Tongue (tissue), 2 donors: Measurements from ENCODE around the gene DOCK9. TPM values are rescaled to one million over a fixed set of nuclear protein-coding genes. Genes with fewer than 3 reads are reported as not detected.

Source experiments
- DNase-seq: peaks from one replicate; pipeline ENCODE4 v3.0.0-alpha.2; 2015
- total RNA-seq: library from RNA; depleted of rRNA; stranded (reverse); fragments of >200 nt; gene quantifications from one replicate; pipeline ENCODE4 v1.2.3, GENCODE V29; 2014

The DOCK9 gene
- total RNA-seq, 1 donor from 2014 or later, result 143 TPM

- DNase-seq, result no peak
These were observed 182.6 kb downstream of the DOCK9 start for GRCh38 chr13:98795220-98795619.

- no peak for DNase-seq
These were observed 183.4 kb downstream of the DOCK9 start for GRCh38 chr13:98794498-98794897.

DNA sequence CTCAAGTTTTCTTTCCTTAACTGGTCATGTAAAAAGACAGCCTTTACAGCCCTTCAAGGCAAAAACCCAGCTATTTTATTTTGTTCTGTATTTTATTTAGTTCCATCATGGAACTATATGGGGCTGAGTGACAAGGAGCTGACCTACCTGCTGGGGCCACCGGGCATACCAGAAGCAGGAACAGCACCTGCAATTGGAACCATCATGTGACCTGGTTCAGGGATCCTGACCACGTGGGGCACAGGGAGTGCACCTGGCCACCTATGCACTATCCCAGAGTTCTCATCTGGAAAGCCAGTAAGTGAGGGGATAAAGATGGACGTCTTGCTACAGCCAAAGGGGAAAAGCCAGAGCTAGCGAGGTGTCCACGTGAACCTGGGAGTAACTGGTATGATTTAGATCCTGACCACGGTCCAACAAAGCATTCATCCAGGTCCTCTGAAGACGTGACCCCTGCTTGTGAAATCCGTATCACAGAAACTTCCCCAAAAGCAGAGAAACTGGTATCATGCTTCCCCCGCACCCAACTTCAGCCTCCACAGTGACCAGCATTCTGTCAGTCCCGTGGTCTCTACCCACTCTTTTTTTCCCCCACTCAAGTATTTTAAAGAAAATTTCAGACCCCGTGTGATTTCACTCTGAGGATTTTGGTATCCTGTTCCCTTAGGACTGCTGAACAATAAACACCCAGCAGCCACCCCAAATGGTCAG, 184.9 kb downstream of the DOCK9 start:
- no peak for DNase-seq

GRCh38 chr13:98792321-98792720, 185.5 kb downstream of the DOCK9 start:
- DNase-seq, result no peak

GRCh38 chr13:98791611-98792010, 186.3 kb downstream of the DOCK9 start:
- no peak for DNase-seq

GRCh38 chr13:98787996-98788395, 189.9 kb downstream of the DOCK9 start:
- DNase-seq, result no peak

DNA sequence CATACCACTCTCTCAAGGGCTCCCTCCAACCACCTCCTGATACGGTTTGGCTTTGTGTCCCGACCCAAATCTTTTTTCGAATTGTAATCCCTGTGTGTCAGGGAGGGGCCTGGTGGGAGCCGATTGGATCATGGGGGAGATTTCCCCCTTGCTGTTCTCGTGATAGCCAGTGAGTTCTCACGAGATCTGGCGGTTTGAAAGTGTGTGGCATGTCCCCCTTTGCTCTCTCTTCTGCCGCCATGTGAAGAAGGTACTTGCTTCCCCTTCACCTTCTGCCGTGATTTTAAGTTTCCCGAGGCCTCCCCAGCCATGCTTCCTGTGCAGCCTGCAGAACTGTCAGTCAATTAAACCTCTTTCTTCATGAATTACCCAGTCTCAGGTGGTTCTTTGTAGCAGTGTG, 190.7 kb downstream of the DOCK9 start:
- no peak for DNase-seq

DNA sequence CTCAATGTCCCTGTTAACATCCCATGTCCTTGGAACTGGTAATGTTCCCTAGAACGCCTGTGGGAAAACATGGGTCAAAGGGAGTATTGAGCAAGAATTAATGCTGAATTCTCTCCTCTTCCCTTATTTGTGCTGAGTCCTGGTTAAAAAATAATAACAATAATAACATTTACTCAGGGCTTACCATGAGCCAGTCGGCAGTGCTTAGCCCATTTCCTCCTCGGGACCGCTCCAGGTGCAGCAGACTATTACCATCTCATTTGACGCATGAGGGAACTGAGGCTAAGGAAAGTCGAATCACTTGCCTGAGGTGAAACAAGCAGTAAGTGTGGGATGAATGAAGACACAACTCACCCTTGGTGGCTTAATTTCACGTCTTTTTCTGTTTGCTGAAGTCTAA, 191.8 kb downstream of the DOCK9 start:
- no peak for DNase-seq

- DNase-seq, result no peak
These were observed 192.5 kb downstream of the DOCK9 start for GRCh38 chr13:98785405-98785804.

GRCh38 chr13:98784666-98785065, 193.2 kb downstream of the DOCK9 start:
- no peak for DNase-seq

DNA sequence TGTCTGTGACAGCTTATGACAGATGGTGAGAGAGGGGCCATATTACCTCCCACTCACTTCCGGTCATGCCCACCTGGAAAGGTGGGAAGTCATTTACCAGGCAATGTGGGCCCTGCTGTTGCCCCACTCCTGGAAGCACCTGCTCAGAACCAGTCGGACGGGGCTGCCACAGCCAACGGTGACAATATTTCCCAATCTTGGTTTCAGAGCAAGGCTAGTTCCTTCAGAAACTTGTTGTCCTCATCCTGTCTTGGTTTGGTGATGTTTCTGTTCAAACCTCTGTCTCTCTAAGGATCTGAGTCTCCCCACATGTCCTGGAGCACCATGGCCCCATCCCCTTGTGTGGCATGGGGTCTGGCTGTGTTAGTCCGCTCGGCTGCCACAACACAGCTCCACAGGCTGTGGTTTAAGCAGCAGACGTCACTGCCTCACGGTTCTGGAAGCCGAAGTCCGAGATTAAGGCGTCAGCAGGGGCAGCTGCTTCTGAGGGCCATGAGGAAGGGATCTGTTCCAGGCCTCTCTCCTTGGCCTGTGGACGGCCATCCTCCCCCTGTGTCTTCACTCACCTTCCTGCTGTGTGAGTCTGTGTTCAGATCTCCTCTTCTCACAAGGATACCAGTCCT, 193.9 kb downstream of the DOCK9 start:
- DNase-seq, result no peak

DNA sequence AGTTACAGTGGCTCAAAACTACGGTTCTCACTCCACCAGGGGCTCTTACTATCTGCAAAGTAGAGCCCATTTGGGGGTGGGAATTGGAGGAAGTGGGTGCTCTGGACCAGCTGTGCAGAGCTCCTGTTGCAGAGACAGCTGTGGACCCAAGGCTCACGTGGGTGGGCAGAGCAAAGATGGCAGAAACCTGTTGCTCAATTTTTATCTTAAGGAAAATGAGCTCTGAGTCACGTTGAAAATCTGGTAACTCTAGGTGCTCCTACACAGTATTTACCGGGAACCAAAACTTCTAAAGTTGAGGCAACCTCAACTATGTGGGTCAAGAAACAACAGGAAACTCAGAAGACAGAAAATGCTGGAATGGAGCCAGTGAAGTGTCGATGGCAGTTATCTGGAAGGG, 195.2 kb downstream of the DOCK9 start:
- DNase-seq, result no peak

DNA sequence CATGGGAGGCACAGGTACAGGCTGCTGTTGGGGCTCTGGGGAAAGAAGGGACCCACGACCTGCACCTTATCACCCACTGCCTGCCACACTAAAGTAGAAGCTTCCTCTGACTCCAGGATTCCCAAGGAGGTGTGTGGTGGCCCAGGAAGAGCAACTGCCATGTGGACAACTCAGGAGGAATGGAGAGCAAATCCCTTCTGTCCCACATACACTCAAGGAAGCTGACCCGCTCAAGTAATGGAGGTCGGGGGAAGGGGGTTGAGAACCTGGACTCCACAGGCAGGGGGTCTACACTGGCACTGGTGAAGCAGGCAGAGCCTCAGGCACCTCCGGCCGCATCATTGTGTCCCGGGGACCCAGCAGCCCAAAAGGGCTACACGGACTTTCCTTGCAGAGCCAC, 196.0 kb downstream of the DOCK9 start:
- DNase-seq, result no peak

GRCh38 chr13:98781470-98781869, 196.4 kb downstream of the DOCK9 start:
- no peak for DNase-seq

DNA sequence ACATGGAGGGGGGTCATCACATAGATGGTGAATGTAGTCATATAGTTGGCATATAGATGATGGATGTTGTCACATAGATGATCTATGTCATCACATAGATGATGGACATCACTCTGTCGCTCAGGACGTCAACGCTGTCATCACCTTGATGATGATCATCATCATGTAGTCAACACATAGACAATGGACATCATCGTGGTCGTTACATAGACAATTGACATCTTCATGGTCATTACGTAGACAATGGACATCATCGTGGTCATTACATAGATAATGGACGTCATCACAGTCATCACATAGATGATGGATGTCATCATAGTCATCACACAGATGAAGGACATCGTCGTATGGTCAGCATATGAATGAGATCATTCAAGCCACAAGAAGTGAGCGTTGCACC, 196.8 kb downstream of the DOCK9 start:
- no peak for DNase-seq

GRCh38 chr13:98780451-98780850, 197.4 kb downstream of the DOCK9 start:
- no peak for DNase-seq

- DNase-seq, result no peak
These were observed 198.2 kb downstream of the DOCK9 start for GRCh38 chr13:98779695-98780094.

DNA sequence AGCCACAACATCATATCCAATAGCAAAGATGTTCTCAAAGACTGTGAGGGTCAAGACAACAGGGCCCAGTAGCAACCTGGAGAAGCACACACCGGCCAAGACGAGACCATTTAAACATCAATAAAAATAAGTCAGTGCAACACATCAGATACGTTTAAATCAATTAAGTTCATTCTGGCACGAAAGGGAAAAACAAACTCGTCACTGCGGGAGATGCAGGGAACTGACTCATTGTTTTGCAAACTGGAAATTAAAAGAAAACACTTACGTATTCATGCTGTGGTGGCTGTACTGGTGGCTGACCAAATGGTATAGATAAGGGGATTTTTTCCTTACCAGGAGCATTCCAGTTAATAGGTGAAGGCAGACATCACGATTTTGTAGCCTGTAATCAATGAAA, 199.1 kb downstream of the DOCK9 start:
- no peak for DNase-seq

DNA sequence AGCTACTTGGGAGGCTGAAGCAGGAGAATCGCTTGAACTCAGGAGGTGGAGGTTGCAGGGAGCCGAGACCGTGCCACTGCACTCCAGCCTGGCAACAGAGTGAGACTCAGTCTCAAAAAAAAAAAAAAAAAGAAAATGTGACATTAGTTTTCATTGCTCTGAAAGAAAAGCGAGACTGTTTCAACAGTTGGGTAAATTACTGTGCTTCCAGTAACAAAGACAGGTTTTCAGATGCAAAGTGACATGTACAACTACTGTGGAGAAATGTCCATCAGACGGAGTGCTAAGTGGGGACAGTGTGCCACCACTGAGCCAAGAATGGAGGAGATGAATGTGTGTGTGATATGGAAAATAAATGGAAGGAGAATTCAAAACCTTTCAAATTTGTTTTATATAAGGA, 201.2 kb downstream of the DOCK9 start:
- no peak for DNase-seq

DNA sequence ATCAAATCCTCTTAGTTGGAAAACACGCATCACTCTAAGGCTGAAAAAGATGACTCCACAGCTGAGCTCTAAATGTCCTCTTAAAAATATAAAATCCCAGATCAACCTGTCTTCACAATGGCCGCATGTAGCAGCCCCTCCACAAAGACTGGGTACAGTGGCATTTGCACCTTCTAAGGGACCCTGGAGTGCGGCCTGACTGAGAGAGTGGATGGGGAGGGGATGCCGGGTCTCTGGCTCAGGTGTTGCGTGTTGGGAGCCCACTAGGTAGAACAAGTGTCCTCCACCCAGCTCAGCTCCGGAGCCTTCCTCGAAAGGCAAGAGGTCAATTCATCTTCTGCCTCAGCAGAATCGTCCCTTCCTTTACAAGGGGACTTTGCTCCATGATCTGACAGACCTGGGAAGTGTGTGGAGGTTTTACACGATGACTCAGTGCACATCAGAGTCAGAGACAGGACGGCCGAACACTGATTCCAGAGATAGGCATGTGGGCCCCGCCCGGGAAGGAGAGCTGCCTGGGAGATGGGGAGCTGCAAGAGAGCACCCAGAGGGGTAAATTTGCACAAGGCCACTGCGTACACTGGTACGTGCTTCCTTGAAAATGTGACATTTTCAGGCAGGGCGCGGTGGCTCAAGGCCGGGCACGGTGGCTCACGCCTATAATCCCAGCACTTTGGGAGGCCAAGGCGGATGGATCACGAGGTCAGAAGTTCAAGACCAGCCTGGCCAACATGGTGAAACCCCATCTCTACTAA, 201.8 kb downstream of the DOCK9 start:
- DNase-seq, result no peak

DNA sequence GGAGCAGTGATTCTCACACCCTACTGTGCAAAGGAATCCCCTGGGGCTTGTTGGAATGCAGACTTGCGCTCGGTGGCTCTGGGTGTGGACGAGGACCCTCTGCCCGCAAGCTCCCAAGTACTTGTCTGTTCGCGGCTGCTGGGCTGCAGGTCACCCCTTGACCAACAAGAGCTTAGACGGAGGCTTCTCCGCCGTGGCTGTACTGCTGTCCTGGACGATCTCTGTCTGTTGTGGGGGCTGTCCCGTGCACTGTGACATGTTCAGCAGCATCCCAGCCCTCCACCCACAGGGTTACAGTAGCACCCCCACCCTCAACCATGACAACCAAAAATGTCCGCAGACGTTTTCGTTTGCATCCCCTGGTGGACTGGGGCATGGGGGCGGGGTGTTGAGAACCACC, 202.5 kb downstream of the DOCK9 start:
- no peak for DNase-seq

GRCh38 chr13:98774776-98775175, 203.1 kb downstream of the DOCK9 start:
- no peak for DNase-seq

DNA sequence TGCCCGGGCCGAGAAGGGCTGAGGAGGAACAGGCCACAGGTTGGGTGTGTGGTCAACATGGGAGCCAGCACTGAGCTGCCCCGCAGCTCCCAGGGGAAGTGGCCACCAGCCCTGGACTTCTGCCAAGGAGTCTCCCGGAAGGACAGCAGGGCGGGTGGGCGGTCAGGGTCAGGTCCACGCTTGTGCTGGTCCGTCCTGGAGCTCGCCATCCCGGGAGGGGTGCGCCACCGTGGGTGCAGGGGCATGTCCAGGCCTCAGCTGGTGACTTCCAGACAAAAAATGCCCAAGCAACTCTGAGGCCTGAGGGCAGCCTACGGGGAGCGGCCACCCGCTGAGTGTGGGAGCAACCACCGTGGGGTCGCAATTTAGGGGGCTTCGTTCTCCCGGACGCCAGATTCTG, 203.9 kb downstream of the DOCK9 start:
- DNase-seq, result no peak
